Activated CD8-positive, alpha-beta memory T cell treated with anti-CD3 and anti-CD28 coated beads, Interleukin-2, amount 10 ng/mL, durations not matched to agents 7 days and 5 days (primary cell): ENCODE data around the gene KLRF2. TPM values are rescaled to one million over a fixed set of nuclear protein-coding genes. Genes with fewer than 3 reads are reported as not detected.

Source experiments
- ATAC-seq: fragments of 150-1000 bp; cut with Tn5 transposase; one replicate; pipeline ENCODE4 v1.10.0; 2021; ENCODE audit warnings: moderate library complexity
- CTCF ChIA-PET: fragments of 350-600 bp; sonication (Branson Sonifier 250); formaldehyde crosslinking; loops from one replicate; lab custom pipeline; 2021; ENCODE audit warnings: antibody characterized with exemption; lab: Charles Lee
- DNase-seq: peaks from one replicate; pipeline ENCODE4 v3.0.0-alpha.2; 2020
- H3K27ac Mint-ChIP-seq: one replicate; pipeline ENCODE4 v1.8.0; 2021; ENCODE audit warnings: mild to moderate bottlenecking, mixed read lengths
- H3K27me3 Mint-ChIP-seq: one replicate; pipeline ENCODE4 v1.8.0; 2021; ENCODE audit warnings: mixed read lengths
- H3K36me3 Mint-ChIP-seq: one replicate; pipeline ENCODE4 v1.8.0; 2021; ENCODE audit warnings: mild to moderate bottlenecking, mixed read lengths
- H3K4me1 Mint-ChIP-seq: one replicate; pipeline ENCODE4 v1.8.0; 2021; ENCODE audit warnings: mixed read lengths
- H3K4me3 Mint-ChIP-seq: one replicate; pipeline ENCODE4 v1.8.0; 2021; ENCODE audit warnings: mild to moderate bottlenecking, moderate library complexity, mixed read lengths
- H3K9me3 Mint-ChIP-seq: one replicate; pipeline ENCODE4 v1.8.0; 2022; ENCODE audit warnings: low read depth, mixed read lengths
- total RNA-seq, 2 experiments: library from RNA; stranded (reverse); gene quantifications; one replicate each; pipeline ENCODE4 v1.2.3, GENCODE V29; 2021

Gene KLRF2
- total RNA-seq, 2 experiments from 2014 or later: 1.6 TPM; not detected in 1

- CTCF ChIA-PET: interaction anchor here (0.7 to 5.3 kb wide), 10 partner anchors 18 to 176 kb away, joined by 3 to 44 read pairs (median 3); partner anchors contain the start of genes CLEC2B, KLRF1 and KLRF2
- H3K9me3 Mint-ChIP-seq: peaks cover 2% of the 10 kb centered on the region
- peak overlapping the region; percentile 62 for H3K4me3 Mint-ChIP-seq
- H3K4me1 Mint-ChIP-seq: peaks cover 24% of the 10 kb centered on the region
- peaks cover 8% of the 10 kb centered on the region for H3K36me3 Mint-ChIP-seq
- ATAC-seq (peak; percentile 68), DNase-seq (peak; percentile 45)
- H3K27me3 Mint-ChIP-seq: peaks cover 9% of the 10 kb centered on the region
- peak overlapping the region; percentile 83 for H3K27ac Mint-ChIP-seq
These were observed 44.6 kb downstream of the KLRF2 start for GRCh38 chr12:9925705-9926393.

GRCh38 chr12:9926876-9927275 lies 45.6 kb downstream of the KLRF2 start:
- ATAC-seq (no peak), DNase-seq (no peak)
- peaks cover 22% of the 10 kb centered on the region for H3K4me1 Mint-ChIP-seq
- H3K36me3 Mint-ChIP-seq: peaks cover 8% of the 10 kb centered on the region
- H3K4me3 Mint-ChIP-seq: no peak overlapping the region
- no peak overlapping the region for H3K27ac Mint-ChIP-seq
- peaks cover 9% of the 10 kb centered on the region for H3K27me3 Mint-ChIP-seq
- peaks cover 2% of the 10 kb centered on the region for H3K9me3 Mint-ChIP-seq
- CTCF ChIA-PET: interaction anchor here (0.8 to 5.3 kb wide), 7 partner anchors 9 to 184 kb away, joined by 3 to 44 read pairs (median 3); no protein-coding TSS in a partner anchor

- Mint-ChIP-seq H3K9me3 (no peaks in the 10 kb centered on the region), H3K4me1 (peaks cover 11% of the 10 kb centered on the region), H3K36me3 (no peaks in the 10 kb centered on the region), H3K27me3 (peaks cover 16% of the 10 kb centered on the region), H3K27ac (no peak overlapping the region), H3K4me3 (no peak overlapping the region)
- ATAC-seq (no peak), DNase-seq (no peak)
- CTCF ChIA-PET: no interaction called here
These were observed 47.3 kb downstream of the KLRF2 start for GRCh38 chr12:9928607-9929006.

- no peak for DNase-seq
- no peak overlapping the region for H3K27ac Mint-ChIP-seq
- H3K4me3 Mint-ChIP-seq: no peak overlapping the region
These were observed 50.0 kb downstream of the KLRF2 start for GRCh38 chr12:9931245-9931644.

GRCh38 chr12:9932270-9932669 lies 51.0 kb downstream of the KLRF2 start, which contains the start of gene CLEC2A:
Gene CLEC2A (minus strand): TSS chr12:9932370. CDS start chr12:9932329, 41 bp downstream.
- H3K4me1 Mint-ChIP-seq: peaks cover 9% of the 10 kb centered on the region
- H3K27ac Mint-ChIP-seq: no peak within 1 kb of the TSS
- DNase-seq (no peak), ATAC-seq (no peak)
- no peak within 1 kb of the TSS for H3K4me3 Mint-ChIP-seq
- no peaks in the 10 kb centered on the region for H3K9me3 Mint-ChIP-seq
- peaks cover 16% of the 10 kb centered on the region for H3K27me3 Mint-ChIP-seq
- H3K36me3 Mint-ChIP-seq: no peaks in the 10 kb centered on the region
- CTCF ChIA-PET: interaction anchor here (0.5 to 1.9 kb wide), 3 partner anchors 8 to 119 kb away, joined by 3 to 8 read pairs (median 4); no protein-coding TSS in a partner anchor

More at GRCh38 chr12:9931245-9931644, 50.0 kb downstream of the KLRF2 start:
- ATAC-seq: no peak
- Mint-ChIP-seq H3K36me3 (no peaks in the 10 kb centered on the region), H3K9me3 (no peaks in the 10 kb centered on the region), H3K4me1 (peaks cover 9% of the 10 kb centered on the region), H3K27me3 (peaks cover 16% of the 10 kb centered on the region)
- CTCF ChIA-PET: interaction anchor here (1.9 kb wide), 1 partner anchor 118 kb away, joined by 8 read pairs; no protein-coding TSS in a partner anchor

- Mint-ChIP-seq H3K27ac (no peak overlapping the region), H3K27me3 (peaks cover 11% of the 10 kb centered on the region), H3K9me3 (no peaks in the 10 kb centered on the region), H3K4me3 (no peak overlapping the region), H3K36me3 (no peaks in the 10 kb centered on the region), H3K4me1 (peaks cover 4% of the 10 kb centered on the region)
- ATAC-seq: no peak
- no peak for DNase-seq
- CTCF ChIA-PET: interaction anchor here (0.5 to 1.2 kb wide), 3 partner anchors 27 to 191 kb away, joined by 3 read pairs; no protein-coding TSS in a partner anchor
These were observed 52.7 kb downstream of the KLRF2 start for GRCh38 chr12:9933958-9934357.

- ATAC-seq (no peak), DNase-seq (no peak)
- no peak overlapping the region for H3K4me3 Mint-ChIP-seq
- H3K27me3 Mint-ChIP-seq: peaks cover 11% of the 10 kb centered on the region
- H3K9me3 Mint-ChIP-seq: no peaks in the 10 kb centered on the region
- no peak overlapping the region for H3K27ac Mint-ChIP-seq
- CTCF ChIA-PET: interaction anchor here (1.0 to 1.2 kb wide), 2 partner anchors 75 to 121 kb away, joined by 3 to 4 read pairs; no protein-coding TSS in a partner anchor
- H3K4me1 Mint-ChIP-seq: peaks cover 4% of the 10 kb centered on the region
- no peaks in the 10 kb centered on the region for H3K36me3 Mint-ChIP-seq
These were observed 53.7 kb downstream of the KLRF2 start for GRCh38 chr12:9935026-9935425.

GRCh38 chr12:9936591-9936990 lies 55.3 kb downstream of the KLRF2 start:
- no peak for ATAC-seq
- Mint-ChIP-seq H3K27ac (no peak overlapping the region), H3K4me1 (peaks cover 7% of the 10 kb centered on the region), H3K36me3 (no peaks in the 10 kb centered on the region), H3K27me3 (peaks cover 24% of the 10 kb centered on the region), H3K9me3 (no peaks in the 10 kb centered on the region), H3K4me3 (no peak overlapping the region)
- CTCF ChIA-PET: no interaction called here
- DNase-seq: no peak

- ATAC-seq (no peak), DNase-seq (no peak)
- Mint-ChIP-seq H3K36me3 (no peaks in the 10 kb centered on the region), H3K27ac (no peak overlapping the region), H3K4me3 (no peak overlapping the region), H3K4me1 (peaks cover 15% of the 10 kb centered on the region), H3K9me3 (no peaks in the 10 kb centered on the region), H3K27me3 (peaks cover 34% of the 10 kb centered on the region)
- CTCF ChIA-PET: interaction anchor here (0.7 to 4.2 kb wide), 20 partner anchors 8 to 809 kb away, joined by 3 to 26 read pairs (median 4); partner anchors contain the start of genes CLEC12B and CLEC2A
These were observed 59.1 kb downstream of the KLRF2 start for GRCh38 chr12:9940375-9940774.

- peaks cover 34% of the 10 kb centered on the region for H3K27me3 Mint-ChIP-seq
- peaks cover 15% of the 10 kb centered on the region for H3K4me1 Mint-ChIP-seq
- CTCF ChIA-PET: interaction anchor here (4.2 kb wide), 1 partner anchor 128 kb away, joined by 26 read pairs; no protein-coding TSS in a partner anchor
- no peaks in the 10 kb centered on the region for H3K36me3 Mint-ChIP-seq
- DNase-seq (no peak), ATAC-seq (no peak)
- no peak overlapping the region for H3K27ac Mint-ChIP-seq
- H3K4me3 Mint-ChIP-seq: no peak overlapping the region
- no peaks in the 10 kb centered on the region for H3K9me3 Mint-ChIP-seq
These were observed 60.5 kb downstream of the KLRF2 start for GRCh38 chr12:9941838-9942237.

- Mint-ChIP-seq H3K27me3 (peaks cover 34% of the 10 kb centered on the region), H3K36me3 (peaks cover 4% of the 10 kb centered on the region), H3K27ac (no peak overlapping the region), H3K4me1 (peaks cover 23% of the 10 kb centered on the region), H3K9me3 (no peaks in the 10 kb centered on the region), H3K4me3 (peak overlapping the region; percentile 53)
- DNase-seq (no peak), ATAC-seq (peak; percentile 55)
- CTCF ChIA-PET: interaction anchor here (0.8 to 4.2 kb wide), 3 partner anchors 17 to 129 kb away, joined by 3 to 26 read pairs (median 3); partner anchors contain the start of gene CLEC12B
These were observed 62.0 kb downstream of the KLRF2 start for GRCh38 chr12:9943240-9943639.

GRCh38 chr12:9944391-9944790 lies 63.1 kb downstream of the KLRF2 start:
- DNase-seq (no peak), ATAC-seq (no peak)
- Mint-ChIP-seq H3K36me3 (peaks cover 4% of the 10 kb centered on the region), H3K27ac (no peak overlapping the region), H3K27me3 (peaks cover 31% of the 10 kb centered on the region), H3K4me1 (peaks cover 35% of the 10 kb centered on the region), H3K9me3 (no peaks in the 10 kb centered on the region), H3K4me3 (no peak overlapping the region)
- CTCF ChIA-PET: interaction anchor here (1.0 to 1.6 kb wide), 2 partner anchors 18 to 130 kb away, joined by 3 to 8 read pairs; no protein-coding TSS in a partner anchor
